GM13976 (cell line): ENCODE measurements around the gene ECI1.

Source experiments
- DNase-seq: peaks from one replicate; pipeline ENCODE4 v3.0.0; 2012; ENCODE audit warnings: low spot score
- in situ Hi-C: fragments of 300-500 bp; cut with MboI; formaldehyde crosslinking; loops from one replicate; pipeline ENCODE4 v1.12.0; 2022; ENCODE audit warnings: low sequenced_read_pairs, mixed read lengths, inconsistent platforms; ENCODE audit not compliant: unreplicated experiment
- TF ChIP-seq, protein P1 (sequence below): IDR thresholded peaks from 2 replicates; pipeline ENCODE4 v1.5.1; 2012; ENCODE audit warnings: borderline replicate concordance, mild to moderate bottlenecking; ENCODE audit not compliant: insufficient read depth; ENCODE audit errors: extremely low read depth, missing control alignments, control extremely low read depth

The ECI1 gene

DNA sequence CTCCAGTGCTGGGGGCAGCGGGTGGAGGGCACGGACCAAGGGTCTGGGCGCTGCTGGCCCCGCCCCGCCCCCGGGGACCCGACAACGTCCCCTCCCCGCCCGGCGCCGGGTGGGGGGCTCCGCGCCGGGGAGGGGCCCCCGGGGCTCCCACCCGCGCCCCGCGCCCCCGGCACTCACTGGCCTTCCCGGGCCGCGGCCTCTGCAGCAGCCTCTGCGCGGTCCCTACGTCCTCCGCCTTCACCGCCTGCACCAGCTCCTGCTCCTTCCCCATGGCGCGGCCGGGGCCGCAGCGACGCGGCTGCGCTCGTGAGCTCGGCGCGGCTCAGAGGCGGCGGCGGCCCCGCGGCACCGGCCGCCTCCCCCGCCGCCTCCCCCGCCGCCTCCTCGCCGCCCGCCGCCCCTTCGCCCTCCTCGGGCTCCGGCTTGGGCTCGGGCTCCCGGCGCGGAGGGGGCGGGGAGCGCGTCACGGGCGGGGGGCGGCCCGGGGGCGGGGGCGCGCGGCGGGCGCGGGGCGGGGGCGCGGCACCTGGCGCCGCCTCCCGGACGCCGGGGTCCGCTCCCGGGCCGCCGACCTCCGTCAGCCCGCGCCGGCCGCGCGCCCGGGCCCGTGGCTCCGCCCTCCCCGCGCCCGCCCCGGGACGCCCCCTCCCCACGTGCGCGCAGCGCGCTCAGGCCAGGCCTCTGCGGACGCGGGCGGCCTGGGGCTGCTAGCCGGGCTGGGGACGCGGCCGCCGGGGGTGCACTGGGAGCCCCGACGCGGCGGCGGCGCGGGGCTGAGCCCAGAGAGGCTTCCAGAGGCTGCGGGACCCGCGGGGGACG lies 55.0 kb downstream of the ECI1 start, which contains the start of gene CASKIN1:
TSS of gene CASKIN1 (minus strand) at position 444 of the 819 bp plus-strand sequence. CDS start at position 271, 173 bp downstream.
- DNase-seq = peak; percentile 67
- in situ Hi-C loops = no loop called here
- TF ChIP-seq, protein P1, sequence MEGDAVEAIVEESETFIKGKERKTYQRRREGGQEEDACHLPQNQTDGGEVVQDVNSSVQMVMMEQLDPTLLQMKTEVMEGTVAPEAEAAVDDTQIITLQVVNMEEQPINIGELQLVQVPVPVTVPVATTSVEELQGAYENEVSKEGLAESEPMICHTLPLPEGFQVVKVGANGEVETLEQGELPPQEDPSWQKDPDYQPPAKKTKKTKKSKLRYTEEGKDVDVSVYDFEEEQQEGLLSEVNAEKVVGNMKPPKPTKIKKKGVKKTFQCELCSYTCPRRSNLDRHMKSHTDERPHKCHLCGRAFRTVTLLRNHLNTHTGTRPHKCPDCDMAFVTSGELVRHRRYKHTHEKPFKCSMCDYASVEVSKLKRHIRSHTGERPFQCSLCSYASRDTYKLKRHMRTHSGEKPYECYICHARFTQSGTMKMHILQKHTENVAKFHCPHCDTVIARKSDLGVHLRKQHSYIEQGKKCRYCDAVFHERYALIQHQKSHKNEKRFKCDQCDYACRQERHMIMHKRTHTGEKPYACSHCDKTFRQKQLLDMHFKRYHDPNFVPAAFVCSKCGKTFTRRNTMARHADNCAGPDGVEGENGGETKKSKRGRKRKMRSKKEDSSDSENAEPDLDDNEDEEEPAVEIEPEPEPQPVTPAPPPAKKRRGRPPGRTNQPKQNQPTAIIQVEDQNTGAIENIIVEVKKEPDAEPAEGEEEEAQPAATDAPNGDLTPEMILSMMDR = no peak

DNA sequence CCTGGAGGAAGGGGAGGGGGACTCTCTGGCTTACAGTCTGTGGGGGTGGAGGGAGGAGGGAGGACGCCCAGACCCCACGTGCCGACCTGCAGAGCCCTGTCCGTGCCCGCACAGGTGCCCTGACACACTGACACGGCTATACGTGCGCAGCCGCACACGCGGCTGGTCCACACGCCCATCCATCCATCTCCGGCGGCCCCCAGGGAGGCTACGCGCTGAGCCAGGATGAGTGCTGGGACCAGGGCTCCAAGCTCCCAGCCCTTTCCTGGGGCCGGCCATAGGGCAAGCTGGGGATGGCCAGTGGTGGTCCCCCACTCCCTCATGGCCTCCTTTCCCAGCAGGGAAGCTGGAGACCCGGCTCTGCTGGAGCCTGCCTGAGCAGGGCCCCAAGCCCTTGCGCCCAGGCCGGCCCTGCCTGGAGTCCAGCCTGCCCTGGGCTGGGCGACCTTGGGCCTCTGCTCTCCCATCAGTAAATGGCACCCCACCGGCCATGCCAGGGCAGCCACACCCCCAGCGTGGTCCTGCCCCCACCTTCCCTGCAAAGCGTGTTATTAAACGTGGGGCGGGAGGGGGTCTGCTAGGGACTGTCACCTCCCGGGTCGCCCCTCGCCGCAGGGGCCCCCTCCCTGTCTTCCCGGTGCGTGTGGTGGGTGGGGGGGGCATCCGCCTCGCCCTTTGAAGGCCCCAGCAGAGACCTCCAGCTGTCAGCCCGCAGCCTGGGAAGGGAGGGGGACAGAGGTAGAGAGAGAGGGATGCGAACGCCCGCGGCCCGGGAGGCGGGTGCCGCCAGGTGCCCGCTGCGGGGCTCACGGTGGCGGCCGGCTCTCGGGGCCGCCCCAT lies 55.8 kb downstream of the ECI1 start:
- no peak for DNase-seq
- TF ChIP-seq, protein P1 = no peak
- in situ Hi-C loops = no loop called here

DNA sequence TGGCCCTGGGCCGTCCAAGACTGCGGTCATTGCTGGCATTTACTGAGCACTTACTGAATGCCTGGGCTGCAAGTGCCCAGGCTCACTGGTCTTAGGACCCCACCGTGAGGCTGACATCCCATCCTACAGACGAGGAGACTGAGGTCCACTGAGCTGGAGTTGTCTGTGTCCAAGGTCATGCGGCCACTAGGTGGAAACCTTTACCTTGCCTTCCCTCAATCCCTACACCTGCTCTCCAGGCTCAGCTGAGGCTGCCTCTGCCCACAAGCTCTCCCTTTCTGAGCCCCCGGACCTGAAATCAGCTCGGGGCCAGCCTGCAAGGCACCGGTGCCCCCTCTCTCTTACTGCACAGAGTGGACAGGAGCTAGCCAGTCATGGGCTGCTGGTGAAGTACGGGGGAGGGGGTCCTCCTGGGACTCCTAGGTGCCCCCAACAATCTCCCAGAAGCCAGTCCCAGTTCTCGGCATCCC lies 56.5 kb downstream of the ECI1 start:
- DNase-seq = peak; percentile 85
- in situ Hi-C loops = no loop called here

DNA sequence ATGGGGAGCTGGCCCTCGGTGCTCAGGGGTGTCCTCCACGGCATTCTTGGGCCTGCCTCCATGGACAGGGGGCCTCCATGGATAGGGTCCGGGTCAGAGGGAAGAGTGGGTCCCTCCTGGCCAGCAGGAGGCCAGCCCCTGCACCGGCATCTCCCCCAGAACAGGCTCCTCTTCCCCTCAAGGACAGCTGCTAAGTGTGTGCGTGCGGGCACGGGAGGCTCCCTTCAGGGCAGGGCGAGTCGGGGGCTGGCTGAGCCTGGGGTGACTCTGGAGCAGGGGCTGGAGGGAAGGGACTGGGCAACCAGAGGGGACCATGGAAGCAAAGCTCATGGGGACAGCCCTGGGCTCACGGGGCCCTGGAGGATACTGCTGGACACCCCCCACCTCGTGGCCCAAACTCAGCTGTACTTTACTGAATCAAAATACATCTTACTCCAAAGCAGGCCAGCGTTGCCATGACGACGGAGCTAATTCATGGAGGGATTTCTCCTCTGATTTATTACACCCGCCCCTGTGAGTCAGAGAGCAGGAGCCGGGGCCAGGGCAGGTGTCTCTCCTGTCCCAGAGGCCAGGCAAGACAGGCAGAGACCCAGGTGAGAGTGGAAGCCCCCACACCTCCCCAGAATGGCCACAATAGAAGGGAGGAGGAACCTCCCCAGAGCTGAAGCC lies 57.1 kb downstream of the ECI1 start:
- in situ Hi-C loops = no loop called here
- no peak for DNase-seq
- TF ChIP-seq, protein P1 = no peak

More for the DNA sequence above, 56.5 kb downstream of the ECI1 start:
- TF ChIP-seq, protein P1 = peak; percentile 43

DNA sequence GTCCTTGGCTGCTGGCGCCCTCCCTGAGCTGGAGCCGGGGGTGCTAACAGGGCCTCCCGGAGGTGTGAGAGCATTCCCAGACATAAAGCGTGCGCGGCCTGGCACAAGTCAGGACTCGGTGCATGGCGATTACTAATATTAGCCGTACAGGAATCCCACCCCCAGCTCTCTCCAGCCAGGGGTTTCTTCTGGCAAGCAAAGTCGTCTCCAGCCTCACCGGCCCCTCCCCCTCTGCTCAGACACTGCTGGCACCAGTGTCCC lies 60.0 kb downstream of the ECI1 start:
- no peak for DNase-seq
- TF ChIP-seq, protein P1 = no peak
- in situ Hi-C loops = no loop called here
